T-helper 22 cell (primary cell): ENCODE measurements around the gene MTX1.
"Not testable (repeated sequence)": the region's sequence is repeated elsewhere in the genome, so short reads cannot be mapped to it uniquely, and the experiment has no call there.

Experiments used
- DNase-seq: peaks from one replicate; pipeline ENCODE4 v3.0.0-alpha.2; 2020; ENCODE audit warnings: low read depth

MTX1 gene

DNA sequence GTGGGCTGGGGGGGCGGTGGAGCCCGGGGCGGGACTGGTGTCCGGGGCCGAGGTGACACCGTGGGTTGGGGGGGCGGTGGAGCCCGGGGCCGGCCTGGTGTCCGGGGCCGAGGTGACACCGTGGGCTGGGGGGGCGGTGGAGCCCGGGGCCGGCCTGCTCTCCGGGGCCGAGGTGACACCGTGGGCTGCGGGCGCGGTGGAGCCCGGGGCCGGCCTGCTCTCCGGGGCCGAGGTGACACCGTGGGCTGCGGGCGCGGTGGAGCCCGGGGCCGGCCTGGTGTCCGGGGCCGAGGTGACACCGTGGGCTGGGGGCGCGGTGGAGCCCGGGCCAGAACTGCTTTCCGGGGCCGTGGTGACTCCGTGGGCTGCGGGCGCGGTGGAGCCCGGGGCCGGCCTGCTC, 18.6 kb upstream of the MTX1 start:
- not testable (repeated sequence) for DNase-seq

DNA sequence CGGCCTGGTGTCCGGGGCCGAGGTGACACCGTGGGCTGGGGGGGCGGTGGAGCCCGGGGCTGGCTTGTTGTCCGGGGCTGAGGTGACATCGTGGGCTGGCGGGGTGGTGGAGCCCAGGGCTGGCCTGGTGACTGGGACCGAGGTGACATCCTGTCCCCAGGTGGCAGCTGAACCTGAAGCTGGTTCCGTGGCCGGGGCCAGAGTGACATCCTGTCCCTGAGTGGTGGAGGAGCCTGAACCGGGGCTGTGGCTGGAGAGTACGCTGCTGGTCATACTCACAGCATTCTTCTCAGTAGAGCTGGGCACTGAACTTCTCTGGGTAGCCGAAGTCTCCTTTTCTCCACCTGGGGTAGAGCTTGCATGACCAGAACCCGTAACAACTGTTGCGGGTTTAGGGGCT, 16.6 kb upstream of the MTX1 start:
- no peak for DNase-seq

DNA sequence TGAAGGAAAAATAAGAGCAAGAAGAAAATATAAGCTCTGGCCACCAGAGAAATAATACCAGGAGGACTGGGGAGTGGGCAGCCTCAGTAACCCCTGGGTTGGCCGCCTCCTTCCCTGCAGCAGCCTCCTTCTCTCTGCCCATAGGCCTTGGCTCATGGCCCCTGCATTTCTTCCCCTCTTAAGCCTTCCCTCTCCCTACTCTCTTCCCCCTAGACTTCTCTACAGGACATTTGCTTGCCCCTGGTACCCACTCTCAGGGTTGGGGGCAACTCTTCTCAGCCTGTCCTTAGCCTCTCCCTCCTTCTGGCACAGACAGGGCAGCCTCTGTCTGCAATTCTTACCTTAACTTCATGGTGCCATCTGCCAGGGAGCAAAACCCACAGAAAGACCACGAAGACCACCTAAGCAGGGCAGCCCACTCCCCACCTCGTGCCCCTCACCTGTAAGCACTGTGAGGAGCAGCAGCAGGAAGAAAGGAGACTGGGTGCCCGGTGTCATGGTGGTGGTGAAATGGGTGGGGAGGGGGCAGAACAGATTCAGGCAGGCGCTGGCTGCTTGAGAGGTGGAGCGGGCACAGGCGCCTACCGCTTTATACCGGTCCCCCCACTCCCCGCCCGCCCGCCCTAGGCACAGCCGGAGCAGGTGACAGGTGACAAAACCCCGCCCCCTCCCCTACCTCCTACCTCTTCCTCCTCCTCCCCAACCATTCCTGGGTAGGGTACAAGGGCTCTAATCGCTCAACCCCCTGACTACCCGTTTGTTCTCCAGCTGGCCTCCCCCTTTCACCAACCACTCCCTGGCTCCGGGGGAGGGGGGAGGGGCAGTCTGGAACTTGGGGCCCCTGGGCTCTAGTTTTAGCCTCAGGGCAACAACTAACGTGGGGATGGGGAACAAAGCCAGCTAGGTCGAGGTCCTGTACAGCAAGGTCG, 15.9 kb upstream of the MTX1 start:
- DNase-seq, result no peak

DNA sequence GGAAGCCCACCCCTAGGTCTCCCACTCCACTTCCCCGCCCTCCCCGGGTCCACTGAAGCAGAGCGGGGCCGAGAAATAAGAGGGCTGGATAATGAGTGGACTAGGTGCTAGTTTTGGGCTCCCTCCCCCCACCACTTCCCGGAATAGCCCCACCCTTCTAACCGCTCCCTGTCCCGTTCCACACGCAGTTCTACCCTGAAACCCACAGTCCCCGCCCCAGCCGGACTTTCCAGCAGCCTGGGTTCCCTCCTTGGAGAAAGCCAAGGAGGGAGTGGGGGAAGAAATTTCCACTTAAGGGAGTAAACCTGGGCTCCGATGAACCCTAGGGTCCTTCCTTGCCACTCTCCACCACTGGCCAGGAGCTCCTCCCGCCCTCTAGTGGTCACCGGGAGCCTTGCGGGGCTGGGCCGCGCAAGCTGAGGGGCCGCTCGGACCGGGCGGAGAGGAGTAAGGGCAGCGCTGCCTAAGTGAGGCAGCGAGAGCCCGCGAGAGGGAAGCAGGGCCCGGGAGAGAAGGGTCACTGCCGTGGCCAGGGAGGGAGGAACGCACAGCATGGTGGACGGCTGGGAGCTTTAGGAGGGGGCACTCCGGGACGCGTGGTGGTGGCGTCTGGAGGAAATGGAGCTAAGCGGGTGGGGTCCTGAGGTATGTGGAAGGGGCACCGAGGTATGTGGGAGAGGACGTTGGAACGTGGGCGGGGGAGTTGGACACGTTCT, 15.1 kb upstream of the MTX1 start:
- DNase-seq, result peak; percentile 37

DNA sequence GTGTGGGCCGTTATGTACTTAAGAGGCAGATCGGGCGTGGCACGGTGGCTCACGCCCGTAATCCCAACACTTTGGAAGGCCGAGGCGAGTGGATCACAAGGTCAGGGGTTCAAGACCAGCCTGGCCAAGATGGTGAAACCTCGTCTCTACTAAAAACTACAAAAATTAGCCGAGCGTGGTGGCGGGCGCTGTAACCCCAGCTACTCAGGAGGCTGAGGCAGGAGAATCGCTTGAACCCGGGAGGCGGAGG, 14.6 kb upstream of the MTX1 start:
- DNase-seq, result not testable (repeated sequence)

DNA sequence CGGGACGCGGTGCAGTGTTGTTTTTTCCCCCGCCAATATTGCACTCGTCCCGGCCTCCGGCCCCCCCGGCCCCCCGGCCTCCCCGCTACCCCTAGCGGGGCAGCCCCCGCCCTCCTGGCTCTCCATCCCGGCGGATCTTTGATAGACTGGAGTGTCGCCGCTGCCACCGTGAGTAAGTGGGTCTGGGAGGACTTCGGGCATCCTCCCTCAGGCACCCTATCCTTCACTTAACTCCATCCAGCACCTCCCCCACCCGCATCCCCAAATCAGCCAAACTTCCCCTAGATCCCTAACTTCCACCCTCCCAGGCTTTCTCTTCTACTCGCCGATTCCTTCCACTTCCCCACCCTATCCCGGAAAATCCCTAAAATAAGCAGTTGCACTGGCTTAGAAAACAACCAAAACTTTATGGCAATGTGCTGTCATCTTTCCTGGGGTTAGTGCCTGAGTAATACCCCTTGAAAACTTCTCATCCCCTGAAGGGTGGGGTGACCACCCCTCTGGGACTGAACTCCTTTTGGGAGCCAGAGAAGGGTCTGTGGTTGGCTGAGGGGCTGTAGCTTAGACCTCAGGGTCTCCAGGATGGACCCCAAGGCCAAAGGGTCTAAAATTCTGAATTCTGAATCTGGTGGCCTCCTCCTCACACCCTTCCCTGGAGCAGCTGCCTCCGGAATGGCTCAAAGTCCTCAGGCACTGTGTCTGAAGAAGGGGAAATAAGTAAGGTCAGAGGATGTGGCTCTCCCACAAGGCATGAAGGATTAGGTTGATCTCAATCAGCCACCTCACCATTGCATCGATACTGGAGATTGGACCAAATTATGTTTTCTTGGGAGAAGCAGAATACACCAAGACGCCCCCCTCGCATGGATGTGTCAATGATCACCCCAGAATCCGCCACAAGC, 13.0 kb upstream of the MTX1 start:
- DNase-seq, result no peak

DNA sequence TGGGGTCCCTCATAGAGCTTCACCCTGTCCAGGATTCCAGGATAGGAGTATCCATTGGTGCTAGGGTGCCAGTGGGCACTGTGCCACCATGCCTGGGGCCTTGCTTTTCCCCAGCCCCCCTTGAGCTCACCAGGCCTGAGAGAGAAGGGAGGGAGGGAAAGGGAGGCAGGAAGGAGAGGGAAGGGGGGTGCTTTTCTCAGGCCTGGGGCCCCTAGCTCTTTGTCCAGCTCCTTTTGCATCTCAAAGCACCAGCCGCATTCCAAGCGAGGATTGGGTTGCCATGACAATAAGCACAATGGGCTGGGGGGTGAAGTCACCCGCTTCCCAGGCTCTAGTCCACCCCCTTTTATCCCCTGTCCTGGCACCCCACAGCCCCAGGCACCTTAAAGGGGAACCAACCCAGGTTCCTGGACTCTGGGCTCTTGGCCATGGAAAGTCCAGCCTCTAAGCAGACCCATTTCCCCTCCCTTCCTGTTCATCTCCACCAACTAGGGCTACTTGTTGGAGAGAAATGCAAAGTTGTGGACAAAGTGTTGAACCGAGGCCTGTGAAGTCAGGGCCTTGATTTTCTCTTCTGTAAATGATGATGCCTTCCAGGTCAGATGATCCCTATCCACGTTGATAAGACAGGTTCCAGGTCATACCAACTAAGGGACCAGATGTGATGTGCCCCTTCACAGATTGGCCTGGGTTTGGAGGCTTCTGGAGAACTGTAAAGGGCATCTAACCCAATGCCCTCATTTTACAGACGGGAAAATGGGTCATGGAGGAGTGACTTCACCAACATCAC, 12.2 kb upstream of the MTX1 start:
- DNase-seq, result no peak

DNA sequence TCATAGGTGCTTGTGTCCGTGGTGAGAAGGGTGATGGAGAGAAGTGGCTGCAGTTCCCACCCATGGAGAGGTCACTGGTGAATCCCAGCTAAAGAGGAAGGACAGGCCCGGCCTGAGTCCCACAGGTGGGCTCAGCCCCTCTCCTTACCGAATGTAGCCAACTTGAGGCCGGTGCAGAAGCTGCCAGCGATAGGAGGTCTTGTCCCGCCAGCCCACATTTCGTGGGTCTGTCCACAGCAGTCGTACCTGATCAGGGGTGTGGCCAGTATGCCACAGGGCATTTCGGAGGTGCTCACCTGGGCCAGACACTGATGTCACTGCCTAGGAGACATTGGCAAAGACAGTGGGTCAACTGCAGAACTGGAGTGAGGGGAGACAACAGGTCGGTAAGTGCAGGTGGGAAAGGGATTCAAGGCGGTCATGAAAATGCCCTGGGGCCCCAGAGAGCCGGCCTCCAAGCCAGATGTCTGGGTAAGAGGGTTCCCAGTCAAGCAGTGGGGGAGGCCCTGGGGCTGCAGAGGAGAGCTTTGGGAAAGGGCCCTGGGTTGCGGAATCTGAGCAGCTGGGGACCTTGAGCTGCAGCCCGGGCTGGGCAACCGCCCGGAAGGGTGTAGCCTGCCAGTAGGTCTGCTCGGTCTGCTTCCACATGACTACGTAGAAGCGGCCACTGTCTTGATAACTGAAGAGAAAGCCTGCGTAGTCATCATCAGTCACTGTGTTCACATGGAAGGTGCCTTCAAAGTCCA, 11.4 kb upstream of the MTX1 start:
- no peak for DNase-seq

DNA sequence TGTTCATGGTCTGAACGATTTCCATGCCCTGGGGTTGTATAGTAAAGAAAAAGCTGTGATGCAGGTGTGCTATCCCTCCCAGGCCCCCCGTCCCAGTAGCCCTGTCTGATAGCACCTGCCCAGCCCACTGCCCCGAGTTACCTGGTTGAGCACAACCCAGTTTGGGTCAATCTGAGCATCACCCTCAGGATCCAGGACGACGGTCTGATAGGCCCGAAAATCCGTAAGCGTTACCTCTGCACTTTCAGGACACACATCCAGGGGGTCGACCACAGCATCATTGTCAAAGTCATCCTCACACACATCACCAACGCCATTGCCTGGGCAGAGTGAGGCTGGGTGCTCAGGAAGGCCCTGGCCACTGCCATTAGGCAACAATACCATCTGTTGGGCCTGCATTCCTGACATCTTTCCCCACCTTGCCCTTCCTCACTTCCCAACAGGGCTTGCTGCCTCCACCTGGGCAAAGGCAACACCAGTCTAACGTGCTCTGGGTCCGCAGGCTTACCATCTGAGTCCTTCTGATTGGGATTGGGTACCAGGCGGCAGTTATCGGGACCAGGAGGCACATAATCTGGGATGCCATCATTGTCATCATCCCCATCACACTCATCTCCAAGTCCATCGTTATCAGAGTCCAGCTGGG, 10.5 kb upstream of the MTX1 start:
- no peak for DNase-seq

DNA sequence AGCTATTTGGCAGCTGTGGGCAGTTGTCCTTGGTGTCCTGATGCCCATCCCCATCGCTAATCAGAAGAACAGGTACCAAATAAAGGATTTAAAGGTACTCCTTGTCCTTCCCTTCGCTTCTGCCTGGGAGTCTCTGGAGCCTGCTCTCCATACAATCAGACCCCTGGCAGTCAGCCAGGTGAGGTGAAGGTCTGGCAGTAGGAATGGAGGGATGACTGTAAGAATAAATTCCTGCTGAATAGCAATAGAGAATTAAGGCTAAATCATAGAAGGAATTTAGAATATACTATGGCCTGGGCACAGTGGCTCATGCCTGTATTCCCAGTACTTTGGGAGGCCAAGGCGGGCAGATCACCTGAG, 10.0 kb upstream of the MTX1 start:
- DNase-seq, result no peak

DNA sequence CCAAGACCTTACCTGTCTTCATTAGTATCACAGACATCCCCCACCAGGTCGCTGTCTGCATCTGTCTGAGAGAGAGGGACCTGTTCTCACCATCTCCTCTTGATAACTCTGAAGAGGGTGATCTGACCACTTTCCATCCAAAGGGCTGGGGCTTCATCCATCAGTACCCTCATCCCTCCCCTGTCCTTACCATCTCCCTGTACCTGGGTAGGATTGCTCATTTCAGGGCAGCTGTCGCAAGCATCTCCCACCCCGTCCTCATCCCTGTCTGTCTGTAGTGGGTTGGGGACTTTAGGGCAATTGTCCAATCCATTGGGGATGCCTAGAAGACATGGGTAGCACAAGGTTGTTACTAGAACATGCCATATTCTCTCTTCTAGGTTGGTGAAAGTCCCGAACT, 8.7 kb upstream of the MTX1 start:
- no peak for DNase-seq

DNA sequence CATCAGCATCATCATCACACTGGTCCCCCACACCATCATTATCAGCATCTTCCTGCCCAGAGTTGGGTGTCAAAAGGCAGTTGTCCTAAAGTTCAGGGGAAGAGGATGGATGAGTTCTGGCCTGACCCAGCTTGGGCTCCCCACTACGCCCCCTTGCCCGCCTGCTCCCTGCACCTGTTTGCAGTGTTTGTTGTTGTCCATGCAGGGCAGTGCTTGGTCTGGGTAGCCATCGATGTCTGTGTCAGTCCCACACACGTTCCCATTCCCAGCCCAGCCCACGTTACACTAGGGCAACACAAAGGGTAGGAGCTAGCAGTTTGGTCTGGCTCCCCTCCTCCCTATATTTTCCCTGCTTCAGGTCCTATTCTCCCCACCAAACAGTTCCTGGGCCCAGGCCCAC, 7.6 kb upstream of the MTX1 start:
- no peak for DNase-seq

DNA sequence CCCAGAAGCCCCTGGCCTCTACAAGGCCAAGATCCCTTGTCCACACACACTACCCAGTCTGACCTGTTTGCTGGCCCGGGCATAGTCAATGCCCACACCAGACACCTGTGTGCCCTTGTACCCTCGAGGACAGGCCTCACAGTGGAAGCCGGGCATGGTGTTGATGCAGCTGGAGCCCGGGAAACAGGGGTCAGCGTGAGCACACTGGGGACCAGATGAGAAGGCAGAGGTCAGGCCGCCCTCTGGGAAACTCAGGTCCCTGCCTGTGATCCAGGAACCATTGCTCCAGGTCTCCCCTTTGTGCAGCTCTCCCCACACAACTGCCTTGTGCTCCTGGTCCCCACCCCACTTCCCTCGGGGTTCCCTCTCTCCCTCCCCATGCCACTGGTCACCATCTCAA, 6.3 kb upstream of the MTX1 start:
- DNase-seq, result no peak

DNA sequence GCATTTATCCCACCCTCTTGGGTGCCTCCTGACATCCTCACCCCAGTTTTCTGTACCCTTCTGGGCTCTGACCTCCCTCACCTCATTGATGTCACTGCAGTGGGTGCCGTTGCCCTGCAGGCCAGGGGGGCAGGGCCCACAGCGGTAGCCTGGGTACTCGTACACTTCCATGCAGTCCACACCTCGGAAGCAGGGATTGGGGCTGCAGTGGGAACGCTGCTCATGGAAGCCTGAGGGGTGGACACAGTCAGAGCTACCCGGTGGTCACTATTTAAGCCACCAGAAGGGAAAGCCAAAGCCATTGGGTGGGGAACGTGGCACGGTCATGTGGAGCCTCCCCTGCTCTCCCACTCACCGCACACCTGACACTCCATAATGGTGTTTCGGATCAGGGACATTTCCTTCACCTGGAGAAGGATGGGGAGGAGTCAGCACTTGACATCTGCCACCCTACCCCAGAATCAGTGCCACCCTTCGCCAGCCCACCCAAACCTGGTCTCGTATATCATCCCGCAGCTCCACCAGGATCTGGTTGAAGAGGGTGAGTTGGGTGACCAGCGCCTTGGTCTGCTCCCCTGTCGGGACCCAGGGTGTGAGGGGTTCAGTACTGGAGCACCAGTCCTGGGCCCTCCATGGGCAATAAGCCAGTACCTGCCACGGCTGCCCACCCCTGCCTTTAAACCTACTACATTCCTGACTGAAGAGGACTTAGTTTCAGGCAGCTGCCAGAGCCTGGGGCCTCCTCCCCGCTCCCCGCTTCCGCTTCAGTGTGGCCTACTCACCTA, 5.6 kb upstream of the MTX1 start:
- DNase-seq, result no peak

DNA sequence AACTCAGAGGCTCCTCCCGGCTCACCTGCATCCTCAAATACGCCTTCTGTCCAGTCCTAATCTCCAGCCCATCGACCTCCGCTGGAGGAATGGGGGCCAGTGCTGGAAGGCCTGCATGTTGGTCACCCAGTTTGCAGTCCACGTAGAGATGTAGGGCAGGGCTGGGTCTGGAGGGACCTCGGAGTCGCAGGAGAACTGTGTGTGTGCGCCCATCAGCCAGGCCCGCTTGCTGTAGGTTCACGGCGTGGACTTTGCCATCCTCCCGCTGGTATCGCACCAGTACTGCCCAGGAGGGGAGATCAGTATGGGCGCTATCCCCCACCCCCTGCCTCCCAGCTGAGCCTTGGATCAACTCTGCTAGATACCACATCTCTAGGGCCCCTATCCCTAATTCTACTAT, 3.5 kb upstream of the MTX1 start:
- DNase-seq, result no peak

DNA sequence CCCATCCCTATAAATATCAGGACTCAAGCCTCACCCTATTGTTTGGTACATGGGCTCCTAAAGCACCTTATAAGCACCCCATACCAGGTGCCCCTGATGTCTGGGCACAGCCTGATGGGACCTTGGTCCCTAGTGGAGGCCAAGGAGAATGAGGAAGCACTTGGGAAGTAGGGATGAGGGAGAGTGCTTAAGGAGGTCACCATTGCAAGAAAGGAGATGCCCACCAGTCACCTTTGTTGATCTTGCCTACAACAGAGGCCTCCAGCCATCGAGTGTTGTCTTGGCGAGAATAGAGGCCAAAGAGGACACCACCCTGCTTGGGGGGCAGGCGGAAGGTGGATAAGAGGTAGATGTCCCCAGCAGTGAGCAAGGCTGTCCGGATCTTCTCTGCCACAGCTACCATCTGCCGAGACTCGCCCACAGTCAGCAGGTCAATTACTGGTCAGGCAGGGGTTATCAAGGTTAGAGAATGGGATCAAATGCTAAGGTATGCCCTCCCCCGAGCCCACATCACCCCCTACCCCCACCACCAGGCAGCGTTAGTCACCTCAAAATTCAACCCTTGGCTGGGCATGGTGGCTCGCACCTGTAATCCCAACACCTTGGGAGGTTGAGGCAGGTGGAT, 2.4 kb upstream of the MTX1 start:
- no peak for DNase-seq

DNA sequence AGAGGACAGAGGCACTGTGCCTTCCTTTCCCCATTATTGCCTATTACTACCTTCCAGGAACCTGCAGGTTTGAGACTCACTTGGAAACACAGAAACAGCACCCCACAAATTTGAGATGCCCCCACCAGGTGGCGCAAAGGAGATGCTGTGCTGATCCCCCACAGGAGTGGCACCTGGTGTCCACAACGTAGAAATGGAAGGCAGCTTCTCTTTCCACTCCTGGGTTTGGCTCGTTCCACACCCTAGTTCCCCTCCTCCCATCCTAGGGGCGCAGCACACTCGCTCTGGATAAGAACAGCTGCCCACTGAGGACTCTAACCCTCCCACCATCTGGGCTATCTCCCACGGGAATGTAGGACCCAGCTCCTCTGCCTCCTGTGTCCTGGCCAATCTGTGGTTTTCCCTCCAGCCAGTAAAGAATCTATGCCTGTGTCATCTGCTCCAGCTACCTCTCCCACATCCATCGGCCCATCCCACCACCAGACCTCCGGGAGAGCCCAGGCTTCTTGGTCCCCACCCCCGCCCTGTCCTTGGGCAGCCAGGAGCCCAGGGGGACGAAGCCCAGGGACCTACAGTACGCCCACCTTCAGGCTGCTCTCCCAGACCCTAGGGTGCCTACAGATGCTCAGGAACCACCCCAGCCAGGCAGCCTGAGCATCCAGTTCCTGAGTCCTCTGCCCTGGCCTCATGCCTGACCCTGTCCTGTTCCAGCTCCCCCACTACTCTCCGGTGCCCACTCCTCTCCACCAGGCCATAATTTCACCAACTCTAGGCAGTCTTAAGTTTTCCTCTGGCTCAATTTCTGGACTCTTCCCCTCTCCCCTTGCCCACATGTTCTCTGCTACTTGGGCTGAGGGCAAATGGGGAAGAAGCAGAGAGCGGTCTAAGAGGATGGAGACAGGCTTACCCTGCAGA, 1.3 kb upstream of the MTX1 start:
- peak; percentile 71 for DNase-seq

DNA sequence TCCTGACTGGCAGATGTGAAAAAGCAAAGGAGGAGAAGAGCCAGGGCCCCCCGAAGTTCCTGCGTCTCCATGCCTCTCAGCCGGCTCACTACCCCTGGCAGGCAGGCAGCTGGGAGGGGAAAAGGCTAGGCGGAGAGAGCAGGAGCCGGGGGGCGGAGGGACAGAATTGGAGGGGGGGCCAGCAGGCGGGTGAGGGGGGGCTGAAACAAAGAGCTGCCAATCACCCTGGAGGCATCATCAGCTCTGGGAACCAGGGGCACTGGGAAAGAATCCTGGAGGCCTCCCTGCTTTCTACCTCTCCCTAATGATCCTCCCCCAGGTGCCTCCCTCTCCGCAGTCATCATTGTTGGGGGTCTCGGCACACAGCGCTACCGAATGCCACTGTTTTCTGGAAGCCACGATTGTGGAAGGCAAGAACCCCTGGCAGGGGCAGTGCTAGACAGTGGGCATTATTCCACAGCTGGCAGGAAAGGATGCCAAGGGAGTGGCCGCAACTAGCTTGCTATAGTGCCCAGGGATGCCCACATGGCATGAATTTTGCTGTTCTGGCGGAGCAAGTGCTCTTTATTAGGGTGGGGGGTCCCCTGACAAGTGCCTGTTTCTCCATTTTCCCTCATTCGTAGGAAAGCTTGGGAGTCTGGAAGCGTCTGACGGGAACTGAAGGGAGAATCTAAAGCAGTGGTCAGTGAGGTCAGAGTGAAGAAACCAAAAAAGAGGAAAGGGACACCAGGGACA, 522 bp upstream of the MTX1 start, which contains the start of gene THBS3:
THBS3 (minus strand) TSS at position 92 of the 735 bp plus-strand sequence; CDS start at position 71, 21 bp downstream.
- DNase-seq, result no peak
